A549 (cell line): ENCODE data around the gene ARHGEF7.

ENCODE experiments used
- CTCF ChIP-seq: fragments of >200 bp; sonication (Bioruptor Twin); formaldehyde crosslinking; IDR thresholded peaks from 3 replicates; pipeline ENCODE4 v1.5.1; 2016
- ESRRA ChIP-seq: fragments of 150-350 bp; IDR thresholded peaks from 2 replicates; pipeline ENCODE4 v1.6.1; 2014; ENCODE audit warnings: mild to moderate bottlenecking, low read length, borderline replicate concordance
- MAZ ChIP-seq: fragments of 150-350 bp; IDR thresholded peaks from 2 replicates; pipeline ENCODE4 v1.6.1; 2014; ENCODE audit warnings: antibody characterized with exemption, low read depth, low read length, borderline replicate concordance
- PBX3 ChIP-seq: IDR thresholded peaks from 2 replicates; pipeline ENCODE4 v1.6.1; 2012
- POLR2A ChIP-seq: IDR thresholded peaks from 2 replicates; pipeline ENCODE4 v1.6.1; 2012; ENCODE audit warnings: mild to moderate bottlenecking, low read length
- RAD21 ChIP-seq, 2 experiments: fragments of >200 bp in 1 of 2; sonication (Bioruptor Twin) in 1 of 2; formaldehyde crosslinking in 1 of 2; IDR thresholded peaks in 1 of 2; conservative IDR thresholded peaks in 1 of 2; 2 replicates in 1 of 2; 3 replicates in 1 of 2; pipeline ENCODE4 v1.6.1; 2012 to 2018; ENCODE audit warnings: inconsistent platforms in 1 of 2
- RCOR1 ChIP-seq: fragments of 150-350 bp; IDR thresholded peaks from 2 replicates; pipeline ENCODE4 v1.6.1; 2014; ENCODE audit warnings: antibody characterized with exemption, low read length, low read depth
- ZFP36 ChIP-seq: fragments of 450-650 bp; IDR thresholded peaks from 2 replicates; pipeline ENCODE4 v1.6.1; 2014; ENCODE audit warnings: borderline replicate concordance; ENCODE audit not compliant: partially characterized antibody
- TF ChIP-seq, protein P1 (sequence below): fragments of 200-600 bp; sonication (generic); IDR thresholded peaks from 2 replicates; pipeline ENCODE4 v1.6.1; 2016; ENCODE audit warnings: antibody characterized with exemption, mild to moderate bottlenecking, moderate library complexity

- TF ChIP-seq ESRRA (no peak), CTCF (no peak), MAZ (no peak), RAD21 (conservative IDR thresholded peaks at IDR 0.05 in 1 of 2, IDR thresholded peaks at IDR 0.05 in 1 of 2) (no peak), PBX3 (no peak), POLR2A (no peak), ZFP36 (no peak), RCOR1 (no peak)
- TF ChIP-seq, protein P1, sequence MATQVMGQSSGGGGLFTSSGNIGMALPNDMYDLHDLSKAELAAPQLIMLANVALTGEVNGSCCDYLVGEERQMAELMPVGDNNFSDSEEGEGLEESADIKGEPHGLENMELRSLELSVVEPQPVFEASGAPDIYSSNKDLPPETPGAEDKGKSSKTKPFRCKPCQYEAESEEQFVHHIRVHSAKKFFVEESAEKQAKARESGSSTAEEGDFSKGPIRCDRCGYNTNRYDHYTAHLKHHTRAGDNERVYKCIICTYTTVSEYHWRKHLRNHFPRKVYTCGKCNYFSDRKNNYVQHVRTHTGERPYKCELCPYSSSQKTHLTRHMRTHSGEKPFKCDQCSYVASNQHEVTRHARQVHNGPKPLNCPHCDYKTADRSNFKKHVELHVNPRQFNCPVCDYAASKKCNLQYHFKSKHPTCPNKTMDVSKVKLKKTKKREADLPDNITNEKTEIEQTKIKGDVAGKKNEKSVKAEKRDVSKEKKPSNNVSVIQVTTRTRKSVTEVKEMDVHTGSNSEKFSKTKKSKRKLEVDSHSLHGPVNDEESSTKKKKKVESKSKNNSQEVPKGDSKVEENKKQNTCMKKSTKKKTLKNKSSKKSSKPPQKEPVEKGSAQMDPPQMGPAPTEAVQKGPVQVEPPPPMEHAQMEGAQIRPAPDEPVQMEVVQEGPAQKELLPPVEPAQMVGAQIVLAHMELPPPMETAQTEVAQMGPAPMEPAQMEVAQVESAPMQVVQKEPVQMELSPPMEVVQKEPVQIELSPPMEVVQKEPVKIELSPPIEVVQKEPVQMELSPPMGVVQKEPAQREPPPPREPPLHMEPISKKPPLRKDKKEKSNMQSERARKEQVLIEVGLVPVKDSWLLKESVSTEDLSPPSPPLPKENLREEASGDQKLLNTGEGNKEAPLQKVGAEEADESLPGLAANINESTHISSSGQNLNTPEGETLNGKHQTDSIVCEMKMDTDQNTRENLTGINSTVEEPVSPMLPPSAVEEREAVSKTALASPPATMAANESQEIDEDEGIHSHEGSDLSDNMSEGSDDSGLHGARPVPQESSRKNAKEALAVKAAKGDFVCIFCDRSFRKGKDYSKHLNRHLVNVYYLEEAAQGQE: no peak
These were observed 56.5 kb downstream of the ARHGEF7 start for GRCh38 chr13:111171629-111172028.
